ENCODE data around the gene GAK.

DNA sequence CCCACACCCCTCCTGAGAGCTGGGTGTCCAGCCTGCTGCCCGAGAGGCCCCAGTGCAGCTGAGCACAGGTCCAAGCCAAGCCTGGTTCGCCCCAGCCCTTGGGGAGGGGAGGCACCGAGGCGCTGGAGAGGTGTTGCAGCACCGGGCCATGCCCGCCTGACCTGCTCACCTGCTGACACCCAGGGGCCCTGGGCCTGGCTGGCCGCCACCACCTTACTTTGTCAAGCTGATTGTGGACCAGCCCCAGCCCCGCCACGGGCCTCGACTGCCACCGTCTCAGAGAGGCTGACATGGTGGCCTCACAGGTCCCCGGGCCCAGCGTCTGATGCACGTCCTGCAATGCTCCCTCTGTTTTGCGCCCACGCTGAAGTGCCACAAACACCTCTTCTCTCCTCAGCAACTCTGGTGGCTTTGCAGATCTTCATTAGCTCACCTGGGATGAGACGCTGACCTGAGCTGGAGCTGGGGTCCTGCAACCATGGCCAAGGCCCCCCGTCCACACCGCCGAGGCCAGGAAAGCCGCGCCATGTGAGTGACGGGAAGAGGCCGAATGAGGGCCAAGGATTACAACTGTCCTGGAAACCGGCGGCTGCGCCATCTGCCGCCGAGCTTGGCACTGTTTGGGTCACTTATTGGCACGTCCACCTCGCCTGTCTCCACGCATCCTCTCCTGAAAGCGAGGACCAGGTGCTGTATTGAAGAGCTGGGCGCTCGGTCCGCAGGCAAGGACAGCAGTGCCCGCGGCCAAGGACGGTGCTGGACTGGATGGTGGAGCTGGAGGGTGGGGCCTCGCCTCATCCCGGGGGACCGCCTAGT lies 113.8 kb downstream of the GAK start:
- TF ChIP-seq GABPA (IDR thresholded peaks at IDR 0.05; ENCODE audit: low read depth) = no peak
- TF ChIP-seq, protein P1, sequence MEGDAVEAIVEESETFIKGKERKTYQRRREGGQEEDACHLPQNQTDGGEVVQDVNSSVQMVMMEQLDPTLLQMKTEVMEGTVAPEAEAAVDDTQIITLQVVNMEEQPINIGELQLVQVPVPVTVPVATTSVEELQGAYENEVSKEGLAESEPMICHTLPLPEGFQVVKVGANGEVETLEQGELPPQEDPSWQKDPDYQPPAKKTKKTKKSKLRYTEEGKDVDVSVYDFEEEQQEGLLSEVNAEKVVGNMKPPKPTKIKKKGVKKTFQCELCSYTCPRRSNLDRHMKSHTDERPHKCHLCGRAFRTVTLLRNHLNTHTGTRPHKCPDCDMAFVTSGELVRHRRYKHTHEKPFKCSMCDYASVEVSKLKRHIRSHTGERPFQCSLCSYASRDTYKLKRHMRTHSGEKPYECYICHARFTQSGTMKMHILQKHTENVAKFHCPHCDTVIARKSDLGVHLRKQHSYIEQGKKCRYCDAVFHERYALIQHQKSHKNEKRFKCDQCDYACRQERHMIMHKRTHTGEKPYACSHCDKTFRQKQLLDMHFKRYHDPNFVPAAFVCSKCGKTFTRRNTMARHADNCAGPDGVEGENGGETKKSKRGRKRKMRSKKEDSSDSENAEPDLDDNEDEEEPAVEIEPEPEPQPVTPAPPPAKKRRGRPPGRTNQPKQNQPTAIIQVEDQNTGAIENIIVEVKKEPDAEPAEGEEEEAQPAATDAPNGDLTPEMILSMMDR (IDR thresholded peaks at IDR 0.05) = no peak
- no peak for TF ChIP-seq CHD2 (IDR thresholded peaks at IDR 0.05; ENCODE audit: low read length, partially characterized antibody)
- no peak for TF ChIP-seq FOXJ3 (CRISPR knock-in tag; IDR thresholded peaks at IDR 0.05)

Measured in SK-N-SH (cell line).